GM21390 (cell line): ENCODE measurements around the gene ANKHD1.

Experiments used
- ATAC-seq: cut with Tn5 transposase; IDR thresholded peaks from one replicate; pipeline ENCODE4 v1.9.1; 2021; ENCODE audit not compliant: unreplicated experiment

ANKHD1 gene

GRCh38 chr5:140557965-140558364 lies 156.3 kb downstream of the ANKHD1 start:
- ATAC-seq = no peak

DNA sequence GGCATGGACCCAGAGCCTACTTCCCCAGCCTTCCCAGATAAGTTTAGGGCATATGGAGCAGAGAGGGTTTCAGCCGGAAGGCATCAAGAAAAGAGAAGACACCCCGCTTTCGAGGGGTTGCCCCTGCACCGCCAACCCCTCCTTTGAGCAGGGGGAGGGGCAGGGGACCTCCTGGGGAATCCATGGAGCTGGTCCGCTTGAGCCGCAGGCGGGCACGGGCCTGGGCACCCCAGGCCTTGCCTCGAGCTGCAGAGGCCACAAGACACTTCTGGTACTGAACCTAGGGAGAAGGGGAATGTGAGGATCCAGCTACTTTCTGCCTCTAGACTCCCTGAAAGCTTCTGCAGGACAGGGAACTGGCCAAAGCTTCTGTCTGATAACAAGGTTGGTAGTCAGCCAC lies 156.9 kb downstream of the ANKHD1 start:
- ATAC-seq = no peak

GRCh38 chr5:140560227-140560626 lies 158.6 kb downstream of the ANKHD1 start:
- ATAC-seq = no peak

- ATAC-seq = no peak
Observed at GRCh38 chr5:140561753-140562523, 160.3 kb downstream of the ANKHD1 start.

GRCh38 chr5:140563596-140563995 lies 162.0 kb downstream of the ANKHD1 start:
- no peak for ATAC-seq

DNA sequence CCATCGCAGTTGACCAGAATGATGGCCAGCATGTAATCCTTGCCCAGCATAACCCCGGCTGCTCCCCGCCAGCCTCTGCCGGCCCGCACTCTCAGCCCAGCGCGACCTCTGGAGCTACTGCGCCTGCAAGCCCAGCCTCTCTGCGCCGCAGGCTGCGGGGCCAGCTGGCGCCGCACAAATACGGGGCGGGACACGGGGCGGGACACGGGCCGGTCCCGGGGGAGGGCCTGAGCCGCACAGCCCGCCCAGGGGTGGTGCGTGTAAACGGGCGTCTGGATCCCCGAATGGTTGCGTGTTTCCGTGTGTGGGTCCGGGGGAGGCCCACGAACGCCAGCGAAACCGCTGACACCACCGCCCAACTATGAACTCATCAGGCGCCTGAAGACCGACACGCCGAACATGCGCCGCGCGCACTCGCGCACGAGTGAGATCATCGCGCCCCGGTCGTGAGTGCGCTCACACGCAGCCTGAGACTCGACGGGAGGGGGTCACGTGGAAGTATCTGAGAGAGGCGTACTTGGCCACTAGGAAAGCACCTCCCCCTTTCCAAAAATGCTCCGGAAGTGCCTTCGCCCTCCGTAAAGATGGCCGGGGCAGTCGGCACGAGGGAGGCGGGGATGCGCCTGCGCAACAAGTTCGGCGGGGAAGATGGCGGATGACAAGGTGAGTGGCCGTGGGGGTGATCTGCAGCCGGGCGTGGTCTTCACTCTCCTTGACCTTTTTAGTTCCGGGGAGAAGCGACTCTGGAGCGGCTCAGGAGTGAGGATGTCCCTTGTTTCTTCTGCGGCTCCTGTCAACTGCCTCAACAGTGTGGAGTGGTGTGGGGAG lies 162.8 kb downstream of the ANKHD1 start, which contains the start of the genes APBB3 and SLC35A4:
Gene APBB3, minus strand, starts transcription at position 403 of the 828 bp plus-strand sequence. Its CDS starts 353 bp downstream, at position 50.
Gene SLC35A4, plus strand, starts transcription at position 633 of the 828 bp plus-strand sequence. CDS start 2,342 bp downstream, outside the sequence.
- ATAC-seq = peak; percentile 91

DNA sequence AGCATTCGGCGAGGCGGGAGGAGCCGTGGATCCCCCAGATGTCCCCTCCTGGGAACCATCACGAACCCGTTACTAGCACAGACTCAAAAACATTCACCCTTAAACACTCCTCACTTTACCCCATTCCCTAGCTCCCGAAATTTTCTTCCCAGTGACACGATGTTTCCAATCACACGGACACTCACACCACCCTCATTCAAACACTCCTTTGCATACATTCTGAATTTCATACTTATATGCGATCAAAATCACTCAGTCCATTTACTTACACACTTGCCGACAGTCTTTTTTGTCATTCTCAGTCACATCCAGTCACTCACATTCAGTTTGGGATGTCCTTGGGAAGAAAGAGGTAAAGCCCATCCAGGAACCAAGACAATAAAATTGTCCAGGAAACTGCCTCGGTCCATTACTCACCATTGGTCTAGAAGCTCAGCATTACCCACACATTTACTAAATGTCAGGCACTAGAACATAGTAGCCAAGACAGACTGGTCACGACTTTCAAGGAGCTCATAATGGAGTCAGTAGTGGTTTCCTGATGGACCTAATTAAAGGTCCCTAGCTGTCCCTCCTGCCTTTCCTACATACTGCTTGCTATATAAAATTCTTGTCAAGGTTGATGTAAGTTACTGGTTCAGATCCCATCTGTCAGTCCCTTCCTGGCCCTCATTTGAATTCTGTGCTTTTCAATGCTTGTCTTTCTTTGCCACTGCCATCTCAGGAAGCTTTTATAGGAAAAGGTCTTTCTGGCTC lies 163.6 kb downstream of the ANKHD1 start:
- ATAC-seq = no peak

- ATAC-seq = no peak
Observed at GRCh38 chr5:140565780-140566095, 164.1 kb downstream of the ANKHD1 start.

- ATAC-seq = no peak
Observed at GRCh38 chr5:140566665-140567064, 165.0 kb downstream of the ANKHD1 start.

DNA sequence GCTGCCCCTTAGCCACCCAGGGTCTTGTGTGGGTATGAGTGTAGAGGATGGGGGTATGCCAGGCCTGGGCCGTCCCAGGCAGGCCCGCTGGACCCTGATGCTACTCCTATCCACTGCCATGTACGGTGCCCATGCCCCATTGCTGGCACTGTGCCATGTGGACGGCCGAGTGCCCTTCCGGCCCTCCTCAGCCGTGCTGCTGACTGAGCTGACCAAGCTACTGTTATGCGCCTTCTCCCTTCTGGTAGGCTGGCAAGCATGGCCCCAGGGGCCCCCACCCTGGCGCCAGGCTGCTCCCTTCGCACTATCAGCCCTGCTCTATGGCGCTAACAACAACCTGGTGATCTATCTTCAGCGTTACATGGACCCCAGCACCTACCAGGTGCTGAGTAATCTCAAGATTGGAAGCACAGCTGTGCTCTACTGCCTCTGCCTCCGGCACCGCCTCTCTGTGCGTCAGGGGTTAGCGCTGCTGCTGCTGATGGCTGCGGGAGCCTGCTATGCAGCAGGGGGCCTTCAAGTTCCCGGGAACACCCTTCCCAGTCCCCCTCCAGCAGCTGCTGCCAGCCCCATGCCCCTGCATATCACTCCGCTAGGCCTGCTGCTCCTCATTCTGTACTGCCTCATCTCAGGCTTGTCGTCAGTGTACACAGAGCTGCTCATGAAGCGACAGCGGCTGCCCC lies 165.6 kb downstream of the ANKHD1 start:
- ATAC-seq = no peak

DNA sequence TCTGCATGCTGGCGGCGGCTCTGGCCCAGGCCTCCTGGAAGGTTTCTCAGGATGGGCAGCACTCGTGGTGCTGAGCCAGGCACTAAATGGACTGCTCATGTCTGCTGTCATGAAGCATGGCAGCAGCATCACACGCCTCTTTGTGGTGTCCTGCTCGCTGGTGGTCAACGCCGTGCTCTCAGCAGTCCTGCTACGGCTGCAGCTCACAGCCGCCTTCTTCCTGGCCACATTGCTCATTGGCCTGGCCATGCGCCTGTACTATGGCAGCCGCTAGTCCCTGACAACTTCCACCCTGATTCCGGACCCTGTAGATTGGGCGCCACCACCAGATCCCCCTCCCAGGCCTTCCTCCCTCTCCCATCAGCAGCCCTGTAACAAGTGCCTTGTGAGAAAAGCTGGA lies 166.2 kb downstream of the ANKHD1 start:
- no peak for ATAC-seq

DNA sequence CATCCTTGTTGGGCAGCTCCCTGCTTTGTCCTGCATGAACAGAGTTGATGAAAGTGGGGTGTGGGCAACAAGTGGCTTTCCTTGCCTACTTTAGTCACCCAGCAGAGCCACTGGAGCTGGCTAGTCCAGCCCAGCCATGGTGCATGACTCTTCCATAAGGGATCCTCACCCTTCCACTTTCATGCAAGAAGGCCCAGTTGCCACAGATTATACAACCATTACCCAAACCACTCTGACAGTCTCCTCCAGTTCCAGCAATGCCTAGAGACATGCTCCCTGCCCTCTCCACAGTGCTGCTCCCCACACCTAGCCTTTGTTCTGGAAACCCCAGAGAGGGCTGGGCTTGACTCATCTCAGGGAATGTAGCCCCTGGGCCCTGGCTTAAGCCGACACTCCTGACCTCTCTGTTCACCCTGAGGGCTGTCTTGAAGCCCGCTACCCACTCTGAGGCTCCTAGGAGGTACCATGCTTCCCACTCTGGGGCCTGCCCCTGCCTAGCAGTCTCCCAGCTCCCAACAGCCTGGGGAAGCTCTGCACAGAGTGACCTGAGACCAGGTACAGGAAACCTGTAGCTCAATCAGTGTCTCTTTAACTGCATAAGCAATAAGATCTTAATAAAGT lies 166.9 kb downstream of the ANKHD1 start:
- no peak for ATAC-seq

GRCh38 chr5:140569197-140569596 lies 167.6 kb downstream of the ANKHD1 start:
- peak; percentile 28 for ATAC-seq

DNA sequence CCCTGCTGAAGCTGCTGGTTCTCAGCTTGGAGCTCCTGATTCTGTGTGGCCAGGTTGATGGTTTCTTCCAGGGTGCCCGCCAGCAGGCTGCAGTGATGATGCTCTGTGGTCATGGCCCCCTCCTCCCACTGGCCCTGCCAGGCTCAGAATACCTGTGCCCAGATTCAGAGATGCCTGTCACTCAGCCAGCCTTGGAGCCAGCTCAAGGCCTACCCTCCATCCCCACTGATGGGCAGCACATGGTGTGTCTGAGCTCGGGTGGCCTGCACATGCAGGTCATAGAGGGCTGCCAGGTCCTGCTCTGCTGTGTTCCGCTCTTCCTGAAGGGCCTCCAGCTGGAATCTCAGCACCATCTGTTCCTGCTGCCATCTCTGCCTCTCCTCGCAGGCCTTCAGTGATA lies 168.4 kb downstream of the ANKHD1 start:
- no peak for ATAC-seq

DNA sequence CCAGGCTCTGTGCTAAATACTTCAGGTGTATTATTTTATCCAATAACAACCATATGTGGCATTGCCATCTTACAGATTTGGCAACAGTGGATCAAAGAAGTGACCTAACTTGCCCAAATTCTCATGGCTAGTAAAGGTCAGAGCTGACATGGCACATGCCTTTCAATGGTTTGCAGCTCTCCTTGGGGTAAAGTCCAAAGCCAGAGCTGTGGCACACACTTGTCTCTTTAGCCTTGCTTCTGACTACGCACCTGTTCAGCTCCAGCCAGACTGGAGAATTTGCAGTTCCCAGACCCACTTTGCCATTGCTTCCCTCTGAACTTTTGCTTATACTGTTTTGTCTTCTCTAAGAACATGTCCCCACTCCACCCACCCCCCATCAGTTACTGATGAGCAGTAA lies 168.9 kb downstream of the ANKHD1 start:
- no peak for ATAC-seq

DNA sequence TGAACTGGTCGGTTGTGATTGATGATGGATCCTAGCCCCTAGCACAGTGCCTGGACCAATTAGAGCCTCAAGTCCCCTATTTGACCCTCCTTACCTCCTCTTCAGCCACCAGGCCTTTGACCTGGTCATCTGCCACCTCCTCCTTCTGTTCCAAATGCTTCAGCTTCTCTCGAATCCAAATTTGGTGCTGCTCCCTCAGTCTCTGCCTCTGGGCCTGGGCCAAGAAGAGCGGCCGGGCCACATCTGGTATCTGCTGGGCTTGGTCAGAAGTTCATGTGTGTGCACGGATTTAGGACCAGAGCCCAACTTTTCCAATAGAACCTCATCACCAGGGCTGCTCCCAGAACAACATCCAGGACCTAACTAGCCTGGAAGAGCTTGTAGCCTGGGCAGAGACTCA lies 169.5 kb downstream of the ANKHD1 start:
- no peak for ATAC-seq

- no peak for ATAC-seq
Observed at GRCh38 chr5:140573683-140574082, 172.1 kb downstream of the ANKHD1 start.

GRCh38 chr5:140574165-140574564 lies 172.5 kb downstream of the ANKHD1 start:
- ATAC-seq = no peak

DNA sequence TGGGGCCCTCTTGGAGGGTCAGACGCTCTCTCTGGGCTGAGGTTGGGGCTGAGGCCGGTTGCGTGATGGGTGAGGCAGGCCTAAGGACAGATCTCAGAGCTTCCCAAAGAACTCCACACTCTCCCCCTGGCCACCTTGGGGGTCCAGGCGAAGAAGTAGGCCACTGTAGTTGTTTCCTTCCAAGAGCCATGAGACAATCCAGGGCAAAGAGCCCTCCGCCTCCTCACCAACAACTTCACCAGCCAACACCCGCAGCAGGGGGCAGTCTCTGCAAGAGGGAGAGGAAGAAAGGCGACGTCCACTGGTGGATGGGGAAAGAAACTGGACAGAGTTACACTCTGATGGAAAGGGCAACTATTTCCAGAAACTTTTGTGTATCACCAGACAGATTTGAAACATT lies 173.7 kb downstream of the ANKHD1 start:
- ATAC-seq = no peak

DNA sequence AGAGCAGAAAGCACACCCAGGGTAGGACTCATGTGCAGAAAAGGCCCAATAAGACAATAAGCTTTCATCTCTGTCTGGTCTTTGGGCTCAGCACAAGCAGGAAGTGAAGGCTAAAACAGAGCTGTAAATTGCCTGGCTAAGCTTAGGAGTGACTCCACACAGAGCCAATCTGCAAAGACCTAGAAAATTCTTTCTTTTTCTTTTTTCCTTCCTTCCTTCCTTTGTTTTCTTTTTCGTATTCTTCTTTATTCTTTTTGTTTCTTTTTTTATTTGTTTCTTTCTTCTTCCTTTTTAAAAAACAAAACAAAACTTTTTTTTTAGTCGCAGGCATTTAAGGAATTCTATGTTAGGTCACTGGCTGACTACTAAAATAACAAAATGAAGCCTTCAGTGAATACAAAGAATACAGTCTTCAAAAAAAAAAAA lies 175.2 kb downstream of the ANKHD1 start:
- no peak for ATAC-seq
